Subcutaneous adipose tissue (tissue), 4 donors: ENCODE results near the gene IFT20. TPM values are rescaled to one million over a fixed set of nuclear protein-coding genes. Genes with fewer than 3 reads are reported as not detected.

Experiments used
- total RNA-seq, 4 donors: library from RNA; depleted of rRNA; stranded (reverse); fragments of >200 nt; gene quantifications; one replicate each; pipeline ENCODE4 v1.1.0, GENCODE V29; 2016
- TF ChIP-seq, protein P1 (sequence below): fragments of 450-650 bp; IDR thresholded peaks from one replicate; pipeline ENCODE4 v1.5.1; 2016; ENCODE audit warnings: low read depth, mild to moderate bottlenecking, control low read depth, antibody characterized with exemption, moderate library complexity

Gene IFT20
- total RNA-seq, 4 donors from 2014 or later: 31.0 to 43.5 (median 37.3) TPM

DNA sequence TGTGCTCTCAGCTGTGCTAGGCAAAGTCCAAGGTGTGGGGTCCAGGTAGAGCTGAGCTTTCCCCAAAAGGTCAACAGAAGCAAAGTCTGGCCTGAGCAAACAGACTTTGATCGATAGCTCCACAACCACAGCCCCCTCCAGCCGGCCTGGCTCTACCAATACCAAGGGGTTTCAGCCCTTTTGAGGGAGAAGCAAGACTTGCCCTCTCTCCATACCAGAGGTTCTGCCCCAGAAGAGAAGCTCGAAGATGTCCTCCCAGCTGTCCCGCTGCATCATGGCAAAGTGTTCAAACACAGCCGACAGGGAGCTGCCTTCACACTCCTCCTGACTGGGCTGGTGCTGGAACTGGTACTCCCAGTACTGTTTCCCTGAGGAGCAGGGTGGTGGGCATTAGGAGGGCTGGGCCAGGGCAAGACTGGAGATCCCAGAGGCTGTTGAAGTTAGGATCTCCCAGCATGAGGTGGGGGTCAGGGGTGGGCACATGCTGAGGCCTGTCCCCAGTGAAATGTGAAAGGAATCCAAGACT lies 33.1 kb upstream of the IFT20 start:
- TF ChIP-seq, protein P1, sequence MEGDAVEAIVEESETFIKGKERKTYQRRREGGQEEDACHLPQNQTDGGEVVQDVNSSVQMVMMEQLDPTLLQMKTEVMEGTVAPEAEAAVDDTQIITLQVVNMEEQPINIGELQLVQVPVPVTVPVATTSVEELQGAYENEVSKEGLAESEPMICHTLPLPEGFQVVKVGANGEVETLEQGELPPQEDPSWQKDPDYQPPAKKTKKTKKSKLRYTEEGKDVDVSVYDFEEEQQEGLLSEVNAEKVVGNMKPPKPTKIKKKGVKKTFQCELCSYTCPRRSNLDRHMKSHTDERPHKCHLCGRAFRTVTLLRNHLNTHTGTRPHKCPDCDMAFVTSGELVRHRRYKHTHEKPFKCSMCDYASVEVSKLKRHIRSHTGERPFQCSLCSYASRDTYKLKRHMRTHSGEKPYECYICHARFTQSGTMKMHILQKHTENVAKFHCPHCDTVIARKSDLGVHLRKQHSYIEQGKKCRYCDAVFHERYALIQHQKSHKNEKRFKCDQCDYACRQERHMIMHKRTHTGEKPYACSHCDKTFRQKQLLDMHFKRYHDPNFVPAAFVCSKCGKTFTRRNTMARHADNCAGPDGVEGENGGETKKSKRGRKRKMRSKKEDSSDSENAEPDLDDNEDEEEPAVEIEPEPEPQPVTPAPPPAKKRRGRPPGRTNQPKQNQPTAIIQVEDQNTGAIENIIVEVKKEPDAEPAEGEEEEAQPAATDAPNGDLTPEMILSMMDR: no peak

DNA sequence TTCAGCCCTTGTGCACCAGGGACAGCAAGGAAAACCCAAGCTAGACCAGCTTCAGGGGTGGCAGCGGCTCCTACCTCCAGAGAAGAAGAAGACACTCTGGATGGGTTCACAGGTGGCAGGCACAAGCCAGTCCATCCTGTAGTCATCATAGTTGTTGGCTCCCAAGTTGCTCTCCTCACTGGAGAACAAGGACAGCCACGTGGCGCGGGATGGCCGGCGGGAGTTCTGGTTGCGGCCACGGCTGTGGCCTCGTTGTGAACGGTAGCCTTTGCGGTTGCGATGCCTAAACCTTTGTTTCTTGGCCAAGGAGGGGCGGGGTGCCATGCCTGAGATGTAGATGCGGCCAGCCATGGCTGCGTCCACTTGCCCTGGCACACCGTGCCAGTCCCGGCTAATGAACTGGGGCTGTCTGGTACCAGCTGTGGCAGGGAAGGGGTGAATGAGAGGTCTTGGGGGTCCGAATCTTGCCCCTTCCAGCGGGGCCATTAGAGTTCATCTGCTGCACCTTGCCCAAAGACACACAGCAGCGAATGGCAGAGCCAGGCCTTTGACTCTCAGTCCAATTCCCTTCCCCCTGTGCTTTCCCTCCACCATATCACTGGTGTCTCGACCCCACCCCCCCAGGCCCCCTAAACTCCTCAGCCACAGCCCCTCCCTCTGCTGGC lies 32.5 kb upstream of the IFT20 start:
- TF ChIP-seq, protein P1: no peak

DNA sequence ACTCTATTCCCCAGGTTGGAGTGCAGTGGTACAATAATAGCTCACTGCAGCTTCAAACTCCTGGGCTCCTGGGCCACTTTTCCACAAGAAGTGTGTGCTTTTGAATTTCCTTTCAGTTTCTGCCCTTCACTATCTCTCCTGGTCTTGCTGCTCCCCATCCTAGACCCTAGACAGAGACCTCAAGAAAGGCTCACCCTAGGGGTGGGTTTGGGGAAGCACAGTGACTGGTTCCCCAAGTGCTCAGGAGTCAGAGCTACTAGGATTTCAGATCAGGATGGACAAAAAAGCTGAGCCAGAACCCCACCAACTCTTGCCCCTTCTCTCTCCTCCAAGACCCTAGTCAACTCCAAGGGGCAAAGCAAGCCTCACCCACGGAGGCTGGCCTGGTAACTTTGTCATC lies 31.3 kb upstream of the IFT20 start:
- TF ChIP-seq, protein P1: no peak

DNA sequence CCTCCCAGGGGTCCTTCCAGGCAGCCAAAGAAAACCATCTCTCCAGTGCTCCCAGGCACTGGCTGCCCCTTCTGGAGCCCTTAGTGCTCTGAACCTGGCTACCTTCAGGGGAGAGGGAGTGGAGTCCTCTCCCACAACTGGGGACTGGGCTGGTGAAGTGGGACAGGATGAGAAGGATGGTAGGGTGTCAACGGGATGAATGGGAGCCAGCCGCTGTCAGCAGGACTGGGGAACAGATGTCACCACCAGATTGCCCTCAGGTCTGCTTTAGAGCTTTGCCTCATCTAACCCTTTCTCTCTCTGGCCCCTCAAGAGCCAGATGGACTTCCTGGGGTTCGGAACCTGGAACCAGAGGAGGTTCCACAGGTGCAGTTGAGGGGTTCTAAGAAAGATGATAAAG lies 30.2 kb upstream of the IFT20 start:
- TF ChIP-seq, protein P1: no peak

DNA sequence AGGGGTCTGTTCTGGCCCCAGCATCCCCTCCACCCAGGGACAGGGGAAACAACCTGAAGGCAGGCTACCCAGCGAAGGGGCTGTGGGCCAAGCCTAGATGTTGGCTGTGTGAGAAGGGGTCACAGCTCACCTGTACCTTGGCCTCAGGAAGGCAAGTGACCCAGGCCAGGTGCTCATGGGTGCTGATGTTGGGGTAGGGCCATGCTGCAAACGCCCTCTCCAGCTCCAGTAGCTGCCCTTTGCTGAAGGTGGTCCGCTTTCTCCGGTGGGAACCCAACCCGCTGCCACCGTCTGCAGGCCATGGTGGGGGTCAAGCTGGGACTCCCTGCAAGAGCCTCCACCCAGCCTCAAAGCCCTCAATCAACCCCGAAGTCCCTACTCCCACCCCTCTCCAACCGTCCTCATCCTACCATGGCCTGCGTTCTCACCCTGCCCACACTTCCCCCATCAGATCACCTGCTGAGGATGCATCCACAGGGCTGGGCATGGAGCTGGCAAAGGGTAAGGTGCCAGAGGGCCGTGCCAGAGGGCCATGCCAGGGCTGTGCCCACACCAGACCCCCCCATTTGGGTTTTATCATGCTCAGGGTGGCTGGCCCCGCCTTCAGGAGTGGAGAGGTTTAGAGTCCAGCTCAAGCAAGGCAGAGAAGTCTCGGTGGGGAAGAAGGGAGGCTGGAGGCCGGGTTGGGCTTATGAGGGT lies 29.5 kb upstream of the IFT20 start, which contains the start of gene SEBOX:
Gene SEBOX, minus strand, starts transcription at position 535 of the 699 bp plus-strand sequence. Its CDS starts 48 bp downstream, at position 487.
- TF ChIP-seq, protein P1: no peak

DNA sequence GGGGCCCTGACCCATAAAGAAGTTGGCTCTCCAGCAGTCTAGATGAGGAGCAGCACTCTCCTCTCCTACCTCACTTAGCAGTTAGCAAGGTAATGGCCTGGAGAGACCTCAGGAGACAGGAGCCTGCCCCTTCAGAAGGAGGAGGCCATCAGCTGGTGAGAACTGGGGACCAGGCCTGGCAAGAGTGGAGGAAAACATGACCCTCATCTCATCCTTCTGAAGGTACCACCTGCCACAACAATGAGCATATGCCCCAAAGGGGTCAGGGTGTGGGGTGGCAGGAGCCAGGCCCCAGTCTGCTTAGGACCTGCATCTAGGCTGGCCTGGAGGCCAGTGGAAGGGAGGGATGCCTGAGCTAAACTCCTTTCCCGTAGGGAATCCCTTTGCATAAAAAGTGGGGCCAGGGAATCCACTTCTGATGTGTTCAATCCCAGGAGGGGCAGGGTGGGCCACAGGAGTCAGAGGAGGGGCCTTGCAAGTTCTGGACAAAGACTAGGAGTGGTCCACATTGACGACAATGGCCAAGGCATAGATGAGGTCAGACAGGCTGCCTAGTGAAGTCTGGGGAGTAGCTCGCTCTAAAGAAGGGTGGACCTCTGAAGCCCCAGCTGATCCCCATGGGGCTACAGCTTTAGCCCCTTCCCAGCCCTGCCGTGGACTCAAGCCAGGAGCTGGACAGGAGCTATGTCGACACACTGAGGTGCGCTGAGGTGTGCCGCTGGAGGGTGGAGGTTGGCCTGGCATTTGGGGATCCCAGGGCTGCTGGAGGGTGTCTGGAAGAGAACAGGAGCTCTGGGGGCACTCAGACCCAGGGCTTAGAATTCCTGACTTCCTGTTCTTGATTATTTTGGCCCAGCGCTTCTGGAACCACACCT lies 28.7 kb upstream of the IFT20 start:
- TF ChIP-seq, protein P1: no peak
